Measurements from ENCODE around the gene OCEL1.
"Not testable (repeated sequence)": the region's sequence is repeated elsewhere in the genome, so short reads cannot be mapped to it uniquely, and the experiment has no call there.

OCEL1 gene

DNA sequence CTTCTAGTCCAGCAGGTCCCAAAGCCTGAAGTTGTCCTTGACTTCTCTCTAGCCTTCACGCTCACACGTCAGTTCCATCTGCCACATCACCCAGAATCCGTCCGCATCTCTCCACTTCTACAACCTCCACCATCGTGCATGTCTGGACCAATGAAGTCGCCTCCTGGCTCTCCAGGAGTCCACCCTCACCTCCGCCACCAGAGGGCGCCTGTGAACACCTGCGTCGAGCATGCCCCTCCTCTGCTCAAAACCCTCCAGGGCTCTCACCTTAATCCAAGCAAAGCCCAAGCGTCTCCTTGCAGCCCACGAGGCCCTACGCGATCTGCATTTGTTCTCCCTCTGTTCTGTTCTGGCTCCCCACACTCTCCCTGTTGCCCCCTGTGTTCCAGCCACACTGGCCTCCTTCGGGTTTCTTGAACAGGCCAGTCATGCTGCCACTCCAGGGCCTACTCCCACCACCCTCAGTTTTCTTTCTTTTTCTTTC is 34.9 kb downstream of the OCEL1 start:
- peak; percentile 83 to 91 for DNase-seq (ENCODE audit: low read depth in 1 of 2, low spot score in 1 of 2)

DNA sequence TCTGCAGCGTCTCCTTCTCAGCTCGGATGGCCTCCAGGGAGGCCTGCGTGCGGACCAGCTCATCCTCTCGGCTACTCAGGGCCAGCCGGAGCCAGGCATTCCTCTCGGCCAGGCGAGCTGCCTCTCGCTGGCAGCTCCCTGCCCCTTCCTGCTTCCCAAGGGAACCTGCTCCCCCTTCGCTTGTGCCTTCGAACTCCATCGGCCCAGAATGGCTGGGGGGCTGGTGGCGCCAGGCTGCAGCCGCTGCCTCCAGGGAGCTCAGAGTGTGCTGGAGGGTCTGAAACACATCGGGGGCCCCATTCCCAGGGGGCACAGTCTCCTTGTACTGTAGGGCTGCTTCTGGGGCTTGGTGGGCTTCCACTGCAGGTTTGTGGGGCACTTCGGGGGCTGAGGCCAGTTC is 36.5 kb downstream of the OCEL1 start:
- DNase-seq (ENCODE audit: low read depth in 1 of 2, low spot score in 1 of 2): no peak

DNA sequence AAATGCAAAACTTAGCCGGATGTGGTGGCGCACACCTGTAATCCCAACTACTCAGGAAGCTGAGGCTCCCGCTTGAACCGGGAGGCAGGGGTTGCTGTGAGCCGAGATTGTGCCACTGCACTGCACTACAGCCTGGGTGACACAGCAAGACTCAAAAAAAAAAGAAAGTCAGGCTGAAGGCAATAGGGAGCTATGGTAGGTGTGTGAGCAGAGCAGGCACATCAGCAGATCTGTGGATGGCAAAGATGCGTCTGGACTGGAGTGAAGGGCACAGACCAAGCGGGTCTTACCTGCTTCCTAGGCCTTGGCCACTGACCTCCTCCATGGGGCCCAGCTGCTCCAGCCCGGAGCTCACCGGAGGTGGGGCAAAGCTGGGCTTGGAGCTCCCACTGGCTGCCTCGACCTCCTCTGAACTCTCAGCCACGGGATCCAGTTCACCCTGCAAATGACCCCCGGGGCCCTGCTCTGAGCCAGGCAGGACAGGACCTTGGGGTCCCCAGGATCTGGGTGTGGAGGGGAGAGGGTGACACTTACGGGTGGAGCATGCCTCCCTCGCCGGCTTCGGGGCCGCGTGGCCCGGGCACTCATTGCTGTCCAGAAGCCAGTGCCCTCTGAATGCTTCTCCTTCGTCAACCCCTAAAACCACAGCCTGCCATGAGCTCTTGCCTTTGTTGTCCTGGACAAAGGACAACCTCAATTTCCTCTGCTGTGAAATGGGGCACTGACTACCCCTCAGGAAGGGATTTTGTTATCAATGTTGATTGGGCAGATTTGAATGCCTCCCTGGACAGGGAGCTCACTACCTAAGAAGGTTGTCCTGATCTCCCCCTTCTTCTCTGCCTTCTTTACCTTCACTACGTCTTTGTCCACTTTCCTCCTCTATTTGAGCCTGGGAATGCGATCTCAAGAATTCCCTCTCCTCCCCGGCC is 38.0 kb downstream of the OCEL1 start:
- no peak for DNase-seq (ENCODE audit: low read depth in 1 of 2, low spot score in 1 of 2)

DNA sequence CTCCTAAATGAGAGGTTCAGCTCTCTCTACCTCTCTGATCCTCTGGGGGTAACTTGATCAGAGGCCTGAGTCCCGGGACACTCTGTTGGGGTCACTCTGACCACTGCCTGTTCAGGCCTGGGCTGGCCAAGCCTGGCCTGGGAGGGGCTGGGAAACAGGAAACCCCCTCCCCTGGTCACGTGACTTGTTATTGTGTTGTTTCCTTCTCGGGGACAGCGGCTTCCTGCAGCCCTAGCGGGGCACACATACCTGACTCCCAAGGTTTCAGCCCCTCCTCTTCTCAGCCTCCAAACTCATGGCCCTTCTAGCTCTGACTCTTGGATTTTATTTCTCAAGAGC is 38.6 kb downstream of the OCEL1 start, which contains the start of gene USHBP1:
USHBP1 (minus strand) TSS at position 105 of the 339 bp plus-strand sequence. CDS start 446 bp downstream, outside the sequence.
- DNase-seq (ENCODE audit: low read depth in 1 of 2, low spot score in 1 of 2): no peak

DNA sequence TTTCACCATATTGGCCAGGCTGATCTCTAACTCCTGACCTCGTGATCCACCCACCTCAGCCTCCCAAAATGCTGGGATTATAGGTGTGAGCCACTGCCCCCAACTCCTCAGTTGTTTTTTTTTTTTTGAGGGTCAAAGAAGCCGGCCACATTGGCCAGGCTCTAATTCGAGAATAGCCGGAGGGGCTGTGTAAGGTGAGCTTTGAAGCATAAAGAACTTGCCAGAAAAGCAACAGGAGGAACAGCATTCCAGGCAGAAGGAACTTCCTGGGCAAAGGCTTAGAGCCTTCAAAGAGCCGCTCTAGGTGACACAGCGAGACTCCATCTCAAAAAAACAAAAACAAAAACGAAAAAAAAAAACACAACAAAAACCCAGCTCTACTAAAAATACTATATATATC is 40.0 kb downstream of the OCEL1 start:
- DNase-seq (ENCODE audit: low read depth in 1 of 2, low spot score in 1 of 2): no peak

DNA sequence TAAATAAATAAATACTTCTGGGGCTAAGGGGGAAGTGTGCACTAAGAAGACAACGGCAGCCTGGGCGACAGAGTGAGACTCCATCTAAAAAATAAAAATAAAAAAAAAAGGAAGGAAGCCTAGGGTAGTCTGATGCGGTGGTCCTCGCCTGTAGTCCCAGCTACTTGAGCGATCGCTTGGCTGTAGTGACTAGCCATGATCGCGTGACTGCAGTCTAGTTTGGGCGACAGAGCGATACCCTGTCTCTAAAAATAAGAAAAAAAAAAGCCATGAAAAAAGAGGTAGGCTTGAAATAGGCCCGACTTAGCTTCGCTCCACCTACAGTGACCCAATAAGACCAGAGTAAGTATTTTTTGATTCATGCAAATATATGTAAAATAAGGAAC is 40.6 kb downstream of the OCEL1 start:
- no peak for DNase-seq (ENCODE audit: low read depth in 1 of 2, low spot score in 1 of 2)

DNA sequence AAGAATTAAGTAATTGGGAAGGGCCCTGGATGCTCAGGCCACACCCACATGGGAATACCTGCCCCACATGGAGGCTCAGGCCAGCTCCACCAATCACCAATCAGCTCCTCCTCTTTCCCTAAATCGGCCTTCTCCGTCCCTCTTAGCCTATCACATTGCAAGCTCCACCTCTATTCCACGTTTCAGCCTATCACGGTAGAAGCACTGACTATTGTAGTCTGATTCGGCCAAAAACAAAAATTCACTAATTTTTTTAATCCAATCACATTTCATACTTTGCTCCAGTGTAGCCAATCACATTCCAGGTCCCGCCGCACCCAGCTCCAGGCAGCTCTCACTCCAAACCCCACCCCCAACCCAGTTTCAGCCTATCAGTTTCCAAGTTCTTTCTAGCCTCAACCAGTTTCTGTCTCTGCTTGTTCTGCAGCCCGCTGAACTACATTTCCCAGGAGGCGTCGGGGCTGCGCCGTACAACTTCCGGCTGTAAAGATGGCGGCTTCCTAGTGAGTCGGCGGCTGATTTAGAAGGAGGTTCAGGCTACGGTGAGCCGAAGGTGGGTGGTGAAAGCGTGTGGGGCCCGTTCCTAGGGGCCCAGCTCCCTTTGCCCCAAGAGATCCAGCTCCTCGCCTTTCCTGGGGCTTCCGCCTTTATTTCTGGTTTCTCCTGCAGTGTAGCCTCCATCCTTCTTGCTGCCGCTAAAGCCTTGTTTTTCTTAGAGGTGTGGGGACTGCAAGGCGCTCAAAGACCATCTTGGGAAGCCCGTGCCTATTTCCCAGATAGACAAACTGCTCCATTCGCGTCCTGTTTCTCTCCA is 41.2 kb downstream of the OCEL1 start, which contains the start of gene BABAM1:
BABAM1 (plus strand) TSS at position 469 of the 814 bp plus-strand sequence. CDS start 1,364 bp downstream, outside the sequence.
- DNase-seq (ENCODE audit: low read depth in 1 of 2, low spot score in 1 of 2): peak; percentile 81 to 91

DNA sequence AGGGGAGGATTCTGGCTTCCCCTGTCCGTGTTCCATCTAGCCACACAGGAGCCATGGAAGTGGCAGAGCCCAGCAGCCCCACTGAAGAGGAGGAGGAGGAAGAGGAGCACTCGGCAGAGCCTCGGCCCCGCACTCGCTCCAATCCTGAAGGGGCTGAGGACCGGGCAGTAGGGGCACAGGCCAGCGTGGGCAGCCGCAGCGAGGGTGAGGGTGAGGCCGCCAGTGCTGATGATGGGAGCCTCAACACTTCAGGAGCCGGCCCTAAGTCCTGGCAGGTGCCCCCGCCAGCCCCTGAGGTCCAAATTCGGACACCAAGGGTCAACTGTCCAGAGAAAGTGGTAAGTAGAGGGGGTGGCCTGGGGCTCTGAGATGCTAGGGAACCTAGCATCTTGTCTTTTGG is 42.7 kb downstream of the OCEL1 start:
- no peak for DNase-seq (ENCODE audit: low read depth in 1 of 2, low spot score in 1 of 2)

DNA sequence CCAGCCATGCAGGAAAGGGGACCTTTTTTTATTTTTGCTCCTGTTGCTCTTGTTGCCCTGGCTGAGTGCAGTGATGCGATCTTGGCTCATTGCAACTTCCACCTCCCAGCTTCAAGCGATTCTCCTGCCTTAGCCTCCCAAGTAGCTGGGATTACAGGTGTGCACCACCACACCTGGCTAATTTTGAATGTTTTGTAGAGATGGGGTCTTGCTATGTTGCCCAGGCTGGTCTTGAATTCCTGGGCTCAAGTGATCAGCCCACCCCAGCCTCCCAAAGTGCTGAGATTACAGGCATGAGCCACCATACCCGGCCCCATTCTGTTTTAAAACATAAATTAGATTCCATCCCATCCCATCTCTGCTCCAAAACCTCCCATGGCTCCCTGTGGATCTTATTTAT is 48.9 kb downstream of the OCEL1 start:
- not testable (repeated sequence) for DNase-seq (ENCODE audit: low read depth in 1 of 2, low spot score in 1 of 2)

DNA sequence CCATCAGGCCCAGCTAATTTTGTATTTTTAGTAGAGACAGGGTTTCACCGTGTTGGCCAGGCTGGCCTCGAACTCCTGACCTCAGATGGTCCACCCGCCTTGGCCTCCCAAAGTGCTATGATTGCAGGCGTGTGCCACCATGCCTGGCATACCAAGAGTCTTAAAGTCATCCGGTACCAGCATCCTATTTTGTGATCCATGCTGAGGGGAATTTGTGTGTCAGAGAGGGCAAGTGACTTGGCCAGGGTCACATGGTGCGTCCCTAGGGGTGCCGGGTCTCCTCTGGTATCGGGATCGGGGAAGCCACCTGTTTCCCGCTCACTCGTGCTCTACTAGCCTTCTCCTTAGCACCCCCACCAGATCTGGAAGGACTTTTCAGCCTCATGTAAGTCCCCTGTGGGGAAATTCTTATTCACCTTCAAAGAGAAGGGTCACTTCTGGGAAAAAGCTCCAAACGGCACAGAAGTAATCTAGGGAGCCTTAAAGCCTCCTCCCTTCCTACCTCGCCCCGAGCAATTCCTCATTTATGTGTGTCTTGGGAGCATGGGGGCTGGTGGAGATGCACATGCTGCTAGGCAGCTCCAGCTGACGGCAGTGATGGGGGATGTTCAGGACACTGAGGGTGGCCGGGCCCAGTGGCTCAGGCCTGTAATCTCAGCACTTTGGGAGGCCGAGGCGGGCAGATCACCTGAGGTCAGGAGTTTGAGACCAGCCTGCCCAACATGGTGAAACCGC is 49.6 kb downstream of the OCEL1 start:
- DNase-seq (ENCODE audit: low read depth in 1 of 2, low spot score in 1 of 2): no peak

All from activated T-helper 1 cell treated with anti-CD3 and anti-CD28 coated beads, Interleukin-2, amount 50 U/mL, for 16 hours (primary cell).